ENCODE results near the gene ZGLP1. TPM values are rescaled to one million over a fixed set of nuclear protein-coding genes. Genes with fewer than 3 reads are reported as not detected.

ZGLP1 gene
- total and polyA plus RNA-seq, 2 of the 13 experiments (the other 11 are each of a cell fraction or from before 2014, with no cell fraction given): 2.4 to 3.0 TPM

DNA sequence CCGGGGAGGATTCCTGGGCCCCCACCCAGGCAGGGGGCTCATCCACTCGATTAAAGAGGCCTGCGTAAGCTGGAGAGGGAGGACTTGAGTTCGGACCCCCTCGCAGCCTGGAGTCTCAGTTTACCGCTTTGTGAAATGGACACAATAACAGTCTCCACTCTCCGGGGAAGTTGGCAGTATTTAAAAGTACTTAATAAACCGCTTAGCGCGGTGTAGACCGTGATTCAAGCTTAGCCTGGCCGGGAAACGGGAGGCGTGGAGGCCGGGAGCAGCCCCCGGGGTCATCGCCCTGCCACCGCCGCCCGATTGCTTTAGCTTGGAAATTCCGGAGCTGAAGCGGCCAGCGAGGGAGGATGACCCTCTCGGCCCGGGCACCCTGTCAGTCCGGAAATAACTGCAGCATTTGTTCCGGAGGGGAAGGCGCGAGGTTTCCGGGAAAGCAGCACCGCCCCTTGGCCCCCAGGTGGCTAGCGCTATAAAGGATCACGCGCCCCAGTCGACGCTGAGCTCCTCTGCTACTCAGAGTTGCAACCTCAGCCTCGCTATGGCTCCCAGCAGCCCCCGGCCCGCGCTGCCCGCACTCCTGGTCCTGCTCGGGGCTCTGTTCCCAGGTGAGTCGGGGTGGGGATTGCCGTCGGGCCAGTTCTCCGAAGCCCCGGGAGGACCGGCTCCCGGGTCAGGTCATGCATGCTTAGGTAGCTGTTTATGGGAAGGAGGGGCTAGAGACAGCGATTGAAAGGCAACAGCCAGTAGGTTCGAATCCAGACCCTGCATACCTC is 38.8 kb downstream of the ZGLP1 start, which contains the start of gene ICAM1 (continued):
- TF ChIP-seq EEA1 (CRISPR knock-in tag; IDR thresholded peaks at IDR 0.05; ENCODE audit: borderline replicate concordance) (no peak), KDM3A (CRISPR knock-in tag; IDR thresholded peaks at IDR 0.05; ENCODE audit: low read depth) (peak; percentile 94), MAFG (CRISPR knock-in tag; IDR thresholded peaks at IDR 0.05) (no peak), ZSCAN9 (CRISPR knock-in tag; IDR thresholded peaks at IDR 0.05; ENCODE audit: borderline replicate concordance) (peak; percentile 97), ZNF138 (CRISPR knock-in tag; IDR thresholded peaks at IDR 0.05; ENCODE audit: low read depth) (peak; percentile 85), PHB2 (IDR thresholded peaks at IDR 0.05; ENCODE audit: partially characterized antibody) (no peak), DPF2 (CRISPR knock-in tag; IDR thresholded peaks at IDR 0.05; ENCODE audit: borderline replicate concordance, low read depth) (no peak), ZNF446 (CRISPR knock-in tag; IDR thresholded peaks at IDR 0.05) (peak; percentile 80; the same call in 1 of the 2 replicates), MED8 (CRISPR knock-in tag; IDR thresholded peaks at IDR 0.05; ENCODE audit: insufficient replicate concordance) (peak; percentile 90)
- TF ChIP-seq, protein P1, sequence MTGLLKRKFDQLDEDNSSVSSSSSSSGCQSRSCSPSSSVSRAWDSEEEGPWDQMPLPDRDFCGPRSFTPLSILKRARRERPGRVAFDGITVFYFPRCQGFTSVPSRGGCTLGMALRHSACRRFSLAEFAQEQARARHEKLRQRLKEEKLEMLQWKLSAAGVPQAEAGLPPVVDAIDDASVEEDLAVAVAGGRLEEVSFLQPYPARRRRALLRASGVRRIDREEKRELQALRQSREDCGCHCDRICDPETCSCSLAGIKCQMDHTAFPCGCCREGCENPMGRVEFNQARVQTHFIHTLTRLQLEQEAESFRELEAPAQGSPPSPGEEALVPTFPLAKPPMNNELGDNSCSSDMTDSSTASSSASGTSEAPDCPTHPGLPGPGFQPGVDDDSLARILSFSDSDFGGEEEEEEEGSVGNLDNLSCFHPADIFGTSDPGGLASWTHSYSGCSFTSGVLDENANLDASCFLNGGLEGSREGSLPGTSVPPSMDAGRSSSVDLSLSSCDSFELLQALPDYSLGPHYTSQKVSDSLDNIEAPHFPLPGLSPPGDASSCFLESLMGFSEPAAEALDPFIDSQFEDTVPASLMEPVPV (CRISPR knock-in tag; IDR thresholded peaks at IDR 0.05): peak; percentile 84
- TF ChIP-seq, protein P2, sequence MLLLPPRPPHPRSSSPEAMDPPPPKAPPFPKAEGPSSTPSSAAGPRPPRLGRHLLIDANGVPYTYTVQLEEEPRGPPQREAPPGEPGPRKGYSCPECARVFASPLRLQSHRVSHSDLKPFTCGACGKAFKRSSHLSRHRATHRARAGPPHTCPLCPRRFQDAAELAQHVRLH (CRISPR knock-in tag; IDR thresholded peaks at IDR 0.05; ENCODE audit: borderline replicate concordance, low read depth): peak; percentile 97
- TF ChIP-seq, protein P3, sequence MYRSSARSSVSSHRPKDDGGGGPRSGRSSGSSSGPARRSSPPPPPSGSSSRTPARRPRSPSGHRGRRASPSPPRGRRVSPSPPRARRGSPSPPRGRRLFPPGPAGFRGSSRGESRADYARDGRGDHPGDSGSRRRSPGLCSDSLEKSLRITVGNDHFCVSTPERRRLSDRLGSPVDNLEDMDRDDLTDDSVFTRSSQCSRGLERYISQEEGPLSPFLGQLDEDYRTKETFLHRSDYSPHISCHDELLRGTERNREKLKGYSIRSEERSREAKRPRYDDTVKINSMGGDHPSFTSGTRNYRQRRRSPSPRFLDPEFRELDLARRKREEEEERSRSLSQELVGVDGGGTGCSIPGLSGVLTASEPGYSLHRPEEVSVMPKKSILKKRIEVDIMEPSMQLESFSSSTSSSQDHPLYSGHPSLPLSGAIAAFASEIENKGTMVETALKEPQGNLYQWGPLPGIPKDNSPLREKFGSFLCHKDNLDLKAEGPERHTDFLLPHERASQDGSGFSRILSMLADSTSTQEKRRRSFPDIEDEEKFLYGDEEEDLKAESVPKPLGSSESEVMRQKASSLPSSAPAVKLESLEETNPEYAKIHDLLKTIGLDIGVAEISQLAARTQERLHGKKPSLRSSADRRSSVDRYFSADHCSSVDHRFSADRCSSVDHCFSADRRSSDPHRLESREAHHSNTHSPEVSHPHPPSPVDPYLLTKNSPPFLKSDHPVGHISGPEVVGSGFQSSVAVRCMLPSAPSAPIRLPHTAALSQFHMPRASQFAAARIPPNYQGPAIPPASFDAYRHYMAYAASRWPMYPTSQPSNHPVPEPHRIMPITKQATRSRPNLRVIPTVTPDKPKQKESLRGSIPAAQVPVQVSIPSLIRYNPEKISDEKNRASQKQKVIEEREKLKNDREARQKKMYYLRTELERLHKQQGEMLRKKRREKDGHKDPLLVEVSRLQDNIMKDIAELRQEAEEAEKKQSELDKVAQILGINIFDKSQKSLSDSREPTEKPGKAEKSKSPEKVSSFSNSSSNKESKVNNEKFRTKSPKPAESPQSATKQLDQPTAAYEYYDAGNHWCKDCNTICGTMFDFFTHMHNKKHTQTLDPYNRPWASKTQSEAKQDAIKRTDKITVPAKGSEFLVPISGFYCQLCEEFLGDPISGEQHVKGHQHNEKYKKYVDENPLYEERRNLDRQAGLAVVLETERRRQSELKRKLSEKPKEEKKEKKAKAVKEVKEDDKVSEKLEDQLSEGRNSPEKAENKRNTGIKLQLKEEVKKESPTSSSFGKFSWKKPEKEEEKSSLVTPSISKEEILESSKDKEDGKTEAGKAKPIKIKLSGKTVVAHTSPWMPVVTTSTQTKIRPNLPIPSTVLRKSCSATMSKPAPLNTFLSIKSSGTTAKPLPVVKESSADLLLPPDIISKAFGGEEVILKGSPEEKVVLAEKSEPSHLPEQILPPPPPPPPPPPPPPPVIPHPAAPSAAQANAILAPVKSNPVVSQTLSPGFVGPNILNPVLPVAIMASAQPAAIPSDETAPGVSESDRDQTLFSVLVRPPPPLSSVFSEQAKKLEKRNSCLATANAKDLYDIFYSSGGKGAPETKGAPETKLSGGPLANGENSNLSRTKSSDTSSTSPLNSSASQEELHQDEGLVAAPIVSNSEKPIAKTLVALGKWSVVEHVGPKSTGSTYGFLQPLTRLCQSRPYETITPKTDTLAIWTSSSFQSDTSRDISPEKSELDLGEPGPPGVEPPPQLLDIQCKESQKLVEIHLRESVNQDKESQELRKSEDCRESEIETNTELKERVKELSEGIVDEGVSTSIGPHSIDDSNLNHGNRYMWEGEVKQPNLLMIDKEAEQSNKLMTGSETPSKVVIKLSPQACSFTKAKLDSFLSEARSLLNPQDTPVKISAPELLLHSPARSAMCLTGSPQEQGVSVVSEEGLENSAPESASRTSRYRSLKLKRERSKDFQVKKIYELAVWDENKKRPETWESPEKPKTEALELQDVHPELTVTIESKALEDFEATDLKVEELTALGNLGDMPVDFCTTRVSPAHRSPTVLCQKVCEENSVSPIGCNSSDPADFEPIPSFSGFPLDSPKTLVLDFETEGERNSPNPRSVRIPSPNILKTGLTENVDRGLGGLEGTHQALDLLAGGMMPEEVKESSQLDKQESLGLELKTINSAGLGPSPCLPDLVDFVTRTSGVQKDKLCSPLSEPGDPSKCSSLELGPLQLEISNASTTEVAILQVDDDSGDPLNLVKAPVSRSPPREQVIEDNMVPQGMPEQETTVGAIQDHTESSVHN (CRISPR knock-in tag; IDR thresholded peaks at IDR 0.05): peak; percentile 28; the same call in 1 of the 2 replicates
- TF ChIP-seq, protein P4, sequence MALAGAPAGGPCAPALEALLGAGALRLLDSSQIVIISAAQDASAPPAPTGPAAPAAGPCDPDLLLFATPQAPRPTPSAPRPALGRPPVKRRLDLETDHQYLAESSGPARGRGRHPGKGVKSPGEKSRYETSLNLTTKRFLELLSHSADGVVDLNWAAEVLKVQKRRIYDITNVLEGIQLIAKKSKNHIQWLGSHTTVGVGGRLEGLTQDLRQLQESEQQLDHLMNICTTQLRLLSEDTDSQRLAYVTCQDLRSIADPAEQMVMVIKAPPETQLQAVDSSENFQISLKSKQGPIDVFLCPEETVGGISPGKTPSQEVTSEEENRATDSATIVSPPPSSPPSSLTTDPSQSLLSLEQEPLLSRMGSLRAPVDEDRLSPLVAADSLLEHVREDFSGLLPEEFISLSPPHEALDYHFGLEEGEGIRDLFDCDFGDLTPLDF (CRISPR knock-in tag; IDR thresholded peaks at IDR 0.05): no peak
- TF ChIP-seq, protein P5, sequence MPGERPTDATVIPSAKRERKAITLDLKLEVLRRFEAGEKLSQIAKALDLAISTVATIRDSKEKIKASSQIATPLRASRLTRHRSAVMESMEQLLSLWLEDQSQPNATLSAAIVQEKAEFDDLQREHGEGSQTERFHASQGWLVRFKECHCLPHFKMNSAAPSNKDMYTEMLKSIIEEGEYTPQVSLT (CRISPR knock-in tag; IDR thresholded peaks at IDR 0.05; ENCODE audit: borderline replicate concordance, low read depth): no peak
- TF ChIP-seq, protein P6, sequence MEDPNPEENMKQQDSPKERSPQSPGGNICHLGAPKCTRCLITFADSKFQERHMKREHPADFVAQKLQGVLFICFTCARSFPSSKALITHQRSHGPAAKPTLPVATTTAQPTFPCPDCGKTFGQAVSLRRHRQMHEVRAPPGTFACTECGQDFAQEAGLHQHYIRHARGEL (CRISPR knock-in tag; IDR thresholded peaks at IDR 0.05): no peak

Measured in HepG2 (cell line).